SK-MEL-5 (cell line): Measurements from ENCODE around the gene ACTMAP. TPM values are rescaled to one million over a fixed set of nuclear protein-coding genes. Genes with fewer than 3 reads are reported as not detected.

Experiments used
- DNase-seq: peaks from one replicate; pipeline ENCODE4 v3.0.0-alpha.2; 2016; ENCODE audit warnings: low read depth, low spot score
- in situ Hi-C: cut with HindIII; loops from 2 replicates; pipeline ENCODE4 v1.10.0; 2016; ENCODE audit warnings: low sequenced_read_pairs, high pct_unique_total_duplicates, low pct_unique_long_range_greater_than_20kb
- small RNA-seq, 2 experiments: library from RNA; depleted of rRNA; stranded (forward); fragments of <200 nt; gene quantifications; one replicate each; pipeline ENCODE3, GENCODE V24; 2014
- total RNA-seq: library from RNA; depleted of rRNA; stranded (reverse); fragments of >200 nt; shearing (Covaris generic); gene quantifications from 2 replicates; pipeline ENCODE4 v1.2.3, GENCODE V29; 2014; rRNA removed

ACTMAP gene
- total RNA-seq, 1 experiment from 2014 or later: 0.13 TPM

DNA sequence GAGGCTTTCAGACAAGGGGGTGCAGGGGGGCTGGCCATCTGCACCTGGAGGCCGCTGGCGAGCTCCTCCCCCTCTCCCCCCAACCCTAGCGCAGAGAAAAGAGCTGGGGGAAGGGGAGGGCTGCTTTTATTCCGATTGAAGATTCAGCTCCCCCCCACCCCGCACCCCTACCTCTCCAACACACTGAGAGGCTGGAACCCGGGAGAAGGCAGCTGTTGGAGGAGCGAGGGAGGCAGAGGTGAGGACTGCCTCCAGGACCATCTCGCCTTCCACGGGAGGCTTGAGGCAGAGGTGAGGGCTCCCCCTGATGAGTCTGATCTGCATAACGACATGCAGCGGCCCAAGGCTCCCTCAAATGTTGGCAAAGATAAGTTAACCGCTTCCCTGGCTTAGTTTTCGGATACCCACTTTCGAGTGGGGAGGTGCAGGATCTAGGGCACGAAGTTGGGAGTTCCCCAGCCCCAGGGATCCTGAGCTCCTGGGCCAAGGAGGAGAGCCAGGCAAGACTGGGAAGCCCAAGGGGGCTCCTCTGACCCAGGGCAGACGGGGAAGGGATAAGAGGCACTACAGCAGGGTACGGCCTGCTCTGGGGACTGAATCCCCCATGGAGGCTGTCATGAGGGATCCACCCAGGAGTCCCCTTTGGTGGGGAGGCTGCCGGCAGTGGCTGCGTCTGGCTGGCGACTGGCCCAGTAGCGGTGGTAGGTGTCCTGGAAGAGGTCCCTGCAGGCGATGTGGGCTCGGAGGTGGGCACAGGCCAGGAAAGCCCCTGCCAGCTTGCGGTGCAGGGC is 58.7 kb downstream of the ACTMAP start:
- no peak for DNase-seq
- in situ Hi-C loops: no loop called here

Small RNA genes lying within 50 kb of the gene (small RNA-seq; reads per million reads assigned to genes)
- 0 reads per million in 2 experiments for gene RNU6-195P

Other genes starting within 250 kb of the ACTMAP start
- gene SHKBP1, start 173.6 kb downstream of the ACTMAP start, total RNA-seq: 17.6 and 21.2 TPM in 2 replicates
- 10.9 and 13.4 TPM in 2 replicates for gene LTBP4, start 149.1 kb downstream of the ACTMAP start, total RNA-seq
- 6.3 and 7.5 TPM in 2 replicates for gene NUMBL, start 59.8 kb downstream of the ACTMAP start, total RNA-seq
- gene COQ8B, start 33.6 kb downstream of the ACTMAP start, total RNA-seq: 13.5 and 16.1 TPM in 2 replicates
- gene ITPKC, start 33.4 kb downstream of the ACTMAP start, total RNA-seq: 3.8 and 4.6 TPM in 2 replicates
- gene SNRPA, start 726 bp upstream of the ACTMAP start, total RNA-seq: 56.1 and 60.7 TPM in 2 replicates
- 234 and 256 TPM in 2 replicates for gene MIA, start 25.0 kb upstream of the ACTMAP start, total RNA-seq
- 17.9 and 20.8 TPM in 2 replicates for gene RAB4B, start 27.8 kb upstream of the ACTMAP start, total RNA-seq
- 58.4 and 70.7 TPM in 2 replicates for gene EGLN2, start 48.7 kb upstream of the ACTMAP start, total RNA-seq
- not detected in 2 replicates for gene CYP2A6, start 100.0 kb upstream of the ACTMAP start, total RNA-seq
- not detected in 2 replicates for gene CYP2A7, start 131.8 kb upstream of the ACTMAP start, total RNA-seq
- 0.13 TPM in 1 of 2 replicates, not detected in the other for gene CYP2B6, start 240.8 kb upstream of the ACTMAP start, total RNA-seq